Bone marrow (tissue), 2 donors: ENCODE measurements around the gene IFT57.

Experiments
- DNase-seq, 2 donors: peaks; one replicate each; lab custom pipeline; 2025; lab: John Stamatoyannopoulos, UW

IFT57 gene

DNA sequence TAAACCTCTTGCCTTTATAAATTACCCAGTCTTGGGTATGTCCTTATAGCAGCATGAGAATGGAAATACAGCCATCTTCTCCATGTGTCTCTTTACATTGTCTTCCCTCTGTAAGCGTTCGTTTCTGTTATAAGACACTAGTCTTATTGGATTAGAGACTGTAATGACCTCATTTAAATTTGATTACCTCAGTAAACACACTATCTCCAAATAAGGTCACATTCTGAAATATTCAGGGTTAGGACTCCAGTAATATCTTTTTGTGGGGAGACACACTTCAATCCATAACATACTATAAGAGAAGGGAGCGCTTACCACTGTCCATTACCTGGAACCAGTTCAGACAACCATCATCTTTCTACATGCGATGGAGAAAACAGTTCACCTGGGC is 97.1 kb downstream of the IFT57 start:
- DNase-seq = no peak

DNA sequence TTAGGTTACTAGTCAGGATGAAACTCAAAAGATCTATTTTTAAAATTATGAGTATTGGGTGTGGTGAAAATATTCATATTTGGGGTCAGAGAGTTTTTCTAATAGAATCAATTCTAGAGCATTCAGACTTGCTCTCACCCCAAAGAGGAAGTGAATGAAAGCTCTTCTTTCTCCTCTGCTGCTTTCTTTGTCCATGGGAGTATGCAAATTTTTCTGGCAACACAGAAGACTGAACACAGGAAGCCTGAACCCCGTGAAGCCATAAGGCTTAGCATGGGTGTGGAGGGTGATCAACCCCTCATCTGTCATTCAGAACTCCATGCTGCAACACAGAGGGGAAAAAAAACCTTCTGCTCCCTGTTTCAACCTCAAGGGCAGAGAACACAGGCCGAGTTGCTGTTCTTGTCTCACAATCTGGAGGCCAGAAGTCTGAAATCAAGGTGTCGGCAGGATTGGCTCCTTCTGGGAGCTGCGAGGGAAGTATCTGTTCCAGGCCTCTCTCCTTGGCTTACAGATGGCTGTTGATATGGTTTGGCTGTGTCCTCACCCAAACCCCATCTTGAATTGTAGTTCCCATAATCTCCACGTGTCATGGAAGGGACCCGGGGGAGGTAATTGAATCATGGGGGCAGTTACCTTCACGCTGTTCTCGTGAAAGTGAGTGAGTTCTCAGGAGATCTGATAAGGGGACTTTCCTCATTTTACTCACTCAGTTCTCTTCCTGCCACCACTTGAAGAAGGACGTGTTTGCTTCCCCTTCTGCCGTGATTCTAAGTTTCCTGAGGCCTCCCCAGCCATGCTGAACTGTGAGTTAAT is 97.7 kb downstream of the IFT57 start:
- DNase-seq = peak; percentile 40 to 88

DNA sequence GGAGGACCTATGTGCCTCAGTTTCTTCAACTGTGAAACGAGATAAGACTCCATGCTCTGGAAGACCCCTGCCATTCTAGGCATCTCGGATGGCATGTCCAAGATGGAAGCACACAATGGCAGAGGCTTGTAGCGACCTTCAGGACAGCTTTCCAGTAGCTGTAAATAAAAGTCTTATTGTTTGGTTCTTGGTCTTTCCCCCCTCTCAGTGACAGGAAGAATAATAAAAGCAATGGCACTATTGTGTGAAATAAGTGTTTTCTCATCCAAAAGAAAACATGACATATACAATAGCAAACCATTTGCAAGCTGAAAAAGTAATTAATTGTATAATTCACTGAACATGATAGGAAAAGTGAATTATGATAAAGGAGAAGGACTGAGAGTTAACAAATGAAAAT is 98.9 kb downstream of the IFT57 start:
- no peak for DNase-seq

DNA sequence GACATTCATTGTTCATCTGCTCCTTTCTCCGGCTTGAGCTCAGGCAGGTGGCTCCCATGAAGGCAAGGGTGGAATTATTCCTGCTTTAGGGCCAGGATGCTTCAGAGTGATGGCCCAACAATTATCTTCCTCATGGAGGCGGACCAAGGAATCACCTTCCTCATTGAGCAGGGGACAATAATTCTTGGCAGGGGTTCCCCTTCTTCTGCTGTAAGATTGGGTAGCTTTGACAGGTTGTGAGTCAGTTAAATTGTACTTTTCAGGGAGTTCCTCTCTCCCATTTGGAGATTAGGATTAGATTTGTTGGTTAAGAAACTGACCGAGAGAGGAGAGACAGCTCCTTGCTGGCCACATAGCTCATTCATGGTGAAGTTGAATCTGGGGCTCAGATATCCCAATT is 99.9 kb downstream of the IFT57 start:
- DNase-seq = no peak

DNA sequence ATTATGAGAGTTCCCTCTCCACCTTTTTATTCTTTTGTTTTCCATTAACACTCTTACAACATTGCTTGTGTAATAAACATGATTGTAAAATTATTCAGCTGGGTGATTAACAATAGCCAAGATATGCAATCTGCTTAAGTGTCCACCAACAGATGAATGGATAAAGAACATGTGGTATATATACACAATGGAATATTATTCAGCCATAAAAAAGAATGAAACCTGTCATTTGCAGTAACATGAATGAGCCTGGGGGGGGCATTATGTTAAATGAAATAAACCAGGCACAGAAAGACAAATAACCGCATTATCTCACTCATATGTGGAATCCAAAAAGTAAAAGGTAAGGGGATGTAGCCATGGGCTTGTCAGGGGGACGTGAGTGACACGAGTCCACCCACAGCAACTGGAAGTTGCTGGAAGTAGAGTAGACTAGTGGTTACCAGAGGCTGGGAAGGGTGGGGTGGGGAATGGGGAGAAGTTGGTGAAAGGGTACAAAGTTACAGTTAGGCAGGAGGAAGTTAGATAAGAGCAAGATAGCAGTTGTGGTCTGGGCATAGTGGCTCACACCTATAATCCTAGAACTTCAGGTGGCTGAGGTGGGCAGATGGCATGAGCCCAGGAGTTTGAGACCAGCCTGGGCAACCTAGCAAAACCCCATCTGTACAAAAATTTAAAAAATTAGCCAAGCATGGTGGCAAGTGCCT is 102.7 kb downstream of the IFT57 start:
- no peak for DNase-seq

DNA sequence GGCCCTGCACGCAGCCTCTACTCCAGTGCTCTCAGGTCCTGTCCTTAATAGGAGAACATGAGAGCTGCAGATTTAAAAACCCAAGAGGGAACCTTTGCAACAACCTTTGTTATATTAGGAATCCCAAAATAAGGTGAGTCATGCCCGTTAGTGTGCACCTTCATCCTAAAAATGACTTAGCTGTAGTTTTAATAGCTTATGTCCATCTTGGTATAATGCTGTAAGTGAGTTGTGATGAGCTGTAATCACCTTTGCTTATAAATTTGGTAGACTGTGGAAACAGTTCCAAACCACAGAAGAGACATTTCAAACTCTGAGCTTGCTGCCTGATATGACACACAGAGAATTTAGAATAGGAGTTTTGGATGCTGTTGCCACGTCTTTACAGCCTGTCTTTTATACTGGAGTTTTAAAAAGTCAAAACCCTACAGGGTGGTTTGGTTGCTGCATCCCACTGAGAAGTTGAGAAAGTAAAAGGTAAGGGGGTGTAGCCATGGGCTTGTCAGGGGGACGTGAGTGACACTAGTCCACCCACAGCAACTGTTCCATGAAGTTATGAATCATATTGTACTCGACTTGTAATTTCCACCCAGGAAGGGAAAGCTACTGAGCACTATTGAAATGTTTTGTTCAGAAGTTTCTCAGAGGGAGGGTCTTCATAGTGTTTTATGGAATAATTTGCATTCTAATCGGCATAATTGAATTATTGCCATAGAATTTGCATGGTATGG is 104.0 kb downstream of the IFT57 start:
- no peak for DNase-seq

DNA sequence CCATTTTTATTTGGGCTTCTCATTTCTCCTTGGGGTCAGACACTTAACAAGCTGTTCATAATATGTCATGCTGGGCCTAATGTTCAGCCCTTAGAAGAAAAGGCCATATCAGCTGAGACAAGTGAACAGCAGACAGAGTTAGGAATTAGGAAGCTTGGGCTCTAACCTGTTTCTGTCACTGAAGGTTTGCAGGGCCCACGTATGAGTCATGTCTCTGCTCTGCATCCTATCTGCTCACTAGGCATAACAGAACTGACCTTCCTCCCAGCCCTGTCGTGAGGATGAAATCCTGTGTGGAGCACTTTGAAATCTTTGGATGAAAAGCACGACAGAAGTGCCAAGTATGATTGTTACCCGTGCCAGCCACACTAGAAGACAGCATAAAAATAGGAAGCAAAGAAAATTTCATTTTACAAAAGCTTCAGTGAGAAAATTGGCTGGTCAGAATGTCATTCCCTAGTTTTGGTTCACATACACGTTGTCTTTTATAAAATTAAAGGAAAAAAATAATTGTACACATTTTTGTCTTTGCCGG is 104.9 kb downstream of the IFT57 start:
- peak in 1 of 2 donors; percentile 48 for DNase-seq

DNA sequence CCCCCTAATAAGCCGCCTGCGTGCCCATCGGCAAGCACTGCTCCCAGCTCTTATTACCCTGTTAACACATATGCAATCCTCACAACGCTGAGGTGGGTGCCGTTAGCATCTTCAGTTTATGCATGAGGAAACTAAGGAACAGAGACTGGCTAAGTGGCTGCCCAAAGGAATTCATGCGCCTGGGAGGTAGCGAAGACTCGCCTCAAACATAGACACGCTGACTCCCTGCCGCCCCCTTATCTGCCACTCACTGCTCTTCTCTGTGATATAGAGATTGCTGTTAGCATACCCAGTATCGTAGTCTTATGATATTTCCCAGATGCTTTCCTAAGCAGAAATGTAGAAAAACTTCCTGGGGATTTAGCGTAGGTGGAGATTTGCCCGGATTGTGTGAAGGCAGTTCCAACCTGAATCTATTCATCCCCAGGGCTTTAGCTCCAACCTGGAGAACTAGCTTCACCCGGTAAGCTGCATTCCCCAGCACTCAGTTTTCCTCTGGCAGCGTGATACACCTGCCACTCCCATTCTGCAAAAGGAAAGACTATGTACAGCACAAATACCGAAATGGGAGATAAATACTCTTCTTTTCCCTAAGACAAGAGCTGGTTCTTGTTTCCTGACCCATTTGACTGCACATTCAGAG is 107.7 kb downstream of the IFT57 start:
- no peak for DNase-seq

DNA sequence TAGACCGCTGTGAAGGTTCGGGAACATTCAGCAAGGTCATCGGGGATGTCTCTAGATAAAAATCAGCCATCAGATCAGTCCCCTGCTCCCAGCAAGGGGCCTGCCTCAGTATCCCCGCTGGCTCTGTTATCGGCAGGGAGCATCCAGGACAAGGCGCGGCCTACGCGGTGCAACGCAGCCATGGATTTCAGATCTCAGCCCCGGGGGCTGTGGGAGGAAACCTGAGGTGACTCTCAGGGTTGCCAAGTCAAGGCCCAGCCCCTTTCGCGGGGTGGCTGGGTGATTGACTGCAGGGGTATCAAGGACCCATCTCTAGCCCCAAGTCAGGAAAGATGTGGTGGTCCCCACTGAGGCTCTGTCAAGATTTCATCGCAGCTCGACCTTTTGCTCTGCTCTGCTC is 108.2 kb downstream of the IFT57 start:
- no peak for DNase-seq

DNA sequence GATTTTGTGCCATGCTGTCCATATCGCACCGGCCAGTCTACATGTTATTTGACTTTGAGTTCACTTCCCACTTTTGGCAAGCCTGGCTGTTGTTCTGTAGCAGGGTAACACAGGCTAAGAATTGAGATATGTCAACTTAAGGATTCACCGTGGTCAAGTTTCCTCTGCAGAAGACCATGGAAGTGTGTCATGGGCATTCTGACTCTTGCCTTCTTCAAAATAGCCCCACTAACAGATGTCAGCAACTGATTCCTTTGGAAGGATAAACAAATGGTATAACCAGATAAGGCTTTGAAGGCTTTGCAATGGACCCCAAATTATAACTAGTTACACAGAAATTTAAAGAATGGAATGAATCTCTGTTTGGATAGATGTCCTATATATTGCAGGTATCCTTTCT is 111.3 kb downstream of the IFT57 start:
- no peak for DNase-seq
